ENCODE data around the gene UAP1.

GRCh38 chr1:162629077-162629627 is 67.6 kb downstream of the UAP1 start:
- TF ChIP-seq POLR2AphosphoS5 (IDR thresholded peaks at IDR 0.05; ENCODE audit: low read depth, low read length) (no peak), SIN3A (IDR thresholded peaks at IDR 0.05; ENCODE audit: borderline replicate concordance, insufficient read depth, low read length) (no peak), TAF1 (IDR thresholded peaks at IDR 0.05; ENCODE audit: borderline replicate concordance, insufficient read depth, low read length) (no peak), FOXP2 (optimal IDR thresholded peaks at IDR 0.05; ENCODE audit: borderline replicate concordance, extremely low read depth, extremely low read length, insufficient read depth) (no peak)
